ENCODE data around the gene USH1G.
"Not testable (repeated sequence)": the region's sequence is repeated elsewhere in the genome, so short reads cannot be mapped to it uniquely, and the experiment has no call there.

The USH1G gene

GRCh38 chr17:74925242-74925641, 2.2 kb upstream of the USH1G start:
- DNase-seq: no peak

GRCh38 chr17:74924250-74924948, 1.3 kb upstream of the USH1G start, which contains the start of gene OTOP2:
TSS of gene OTOP2 (plus strand) at chr17:74924273. CDS start at chr17:74924633, 360 bp downstream.
- no peak for DNase-seq

GRCh38 chr17:74923538-74924249, 639 bp upstream of the USH1G start:
- DNase-seq: no peak

- no peak for DNase-seq
Observed at GRCh38 chr17:74922172-74922571, 883 bp downstream of the USH1G start.

GRCh38 chr17:74921769-74922168, 1.3 kb downstream of the USH1G start:
- DNase-seq: no peak

- DNase-seq: no peak
Observed at GRCh38 chr17:74921026-74921681, 1.9 kb downstream of the USH1G start.

- no peak for DNase-seq
Observed at GRCh38 chr17:74920642-74921025, 2.4 kb downstream of the USH1G start.

GRCh38 chr17:74920306-74920620, 2.8 kb downstream of the USH1G start:
- DNase-seq: no peak

GRCh38 chr17:74919440-74920305, 3.4 kb downstream of the USH1G start:
- no peak for DNase-seq

GRCh38 chr17:74918906-74919305, 4.1 kb downstream of the USH1G start:
- DNase-seq: no peak

- DNase-seq: no peak
Observed at GRCh38 chr17:74917430-74917829, 5.6 kb downstream of the USH1G start.

GRCh38 chr17:74916851-74917199, 6.2 kb downstream of the USH1G start:
- no peak for DNase-seq

- no peak for DNase-seq
Observed at GRCh38 chr17:74916136-74916850, 6.8 kb downstream of the USH1G start.

- not testable (repeated sequence) for DNase-seq
Observed at GRCh38 chr17:74911423-74911822, 11.6 kb downstream of the USH1G start.

- not testable (repeated sequence) for DNase-seq
Observed at GRCh38 chr17:74909097-74909496, 14.0 kb downstream of the USH1G start.

GRCh38 chr17:74907012-74907411, 16.0 kb downstream of the USH1G start:
- no peak for DNase-seq

- DNase-seq: not testable (repeated sequence)
Observed at GRCh38 chr17:74906214-74906793, 16.8 kb downstream of the USH1G start.

GRCh38 chr17:74904687-74905409, 18.2 kb downstream of the USH1G start:
- no peak for DNase-seq

- no peak for DNase-seq
Observed at GRCh38 chr17:74903671-74904070, 19.4 kb downstream of the USH1G start.

GRCh38 chr17:74903034-74903433, 20.0 kb downstream of the USH1G start:
- DNase-seq: no peak

GRCh38 chr17:74901353-74902135, 21.5 kb downstream of the USH1G start:
- DNase-seq: no peak
